H1 (cell line): ENCODE data around the gene ACTN2. TPM values are rescaled to one million over a fixed set of nuclear protein-coding genes. Genes with fewer than 3 reads are reported as not detected.

Experiments used
- CBX8 ChIP-seq: fragments of 300-800, 300-1000 bp; sonication (generic); IDR thresholded peaks from 2 replicates; pipeline ENCODE4 v1.7.1; 2016; ENCODE audit warnings: low read depth, low read length, borderline replicate concordance
- CHD2 ChIP-seq: IDR thresholded peaks from 2 replicates; pipeline ENCODE4 v1.6.1; 2012; ENCODE audit warnings: low read length, improper control_type of control experiment
- EGR1 ChIP-seq: IDR thresholded peaks from 2 replicates; pipeline ENCODE4 v1.6.1; 2011; ENCODE audit warnings: low read depth, low read length, borderline replicate concordance
- EZH2 ChIP-seq: fragments of 200-600 bp; sonication (generic); IDR thresholded peaks from 2 replicates; pipeline ENCODE4 v1.7.1; 2012; ENCODE audit warnings: low read depth, mild to moderate bottlenecking, moderate library complexity, low read length, inconsistent platforms; ENCODE audit not compliant: severe bottlenecking
- KDM4A ChIP-seq: IDR thresholded peaks from one replicate; pipeline ENCODE4 v1.7.1; 2012; ENCODE audit warnings: low read depth, mild to moderate bottlenecking, moderate library complexity, low read length, inconsistent platforms; ENCODE audit not compliant: severe bottlenecking
- POU5F1 ChIP-seq: IDR thresholded peaks from 2 replicates; pipeline ENCODE4 v1.6.1; 2011; ENCODE audit warnings: low read depth, mild to moderate bottlenecking, low read length, moderate library complexity
- RFX5 ChIP-seq: IDR thresholded peaks from 2 replicates; pipeline ENCODE4 v1.6.1; 2011; ENCODE audit warnings: low read depth, low read length, improper control_type of control experiment, borderline replicate concordance
- TAF7 ChIP-seq: optimal IDR thresholded peaks from 2 replicates; pipeline ENCODE3; 2011; ENCODE audit warnings: low read depth, mild to moderate bottlenecking, inconsistent platforms, low read length, moderate library complexity, borderline replicate concordance
- polyA plus RNA-seq, 7 experiments: library from polyadenylated mRNA; depleted of rRNA in 3 of 7; stranded (reverse) in 5 of 7; unstranded in 2 of 7; fragments of >200 nt in 5 of 7; fragments of 200-250 nt in 2 of 7; gene quantifications; 1 replicate in 5 of 7; 2 replicates in 1 of 7; 4 replicates in 1 of 7; pipeline versions ENCODE4 v1.2.1 to v1.2.3, GENCODE V29; 2011 to 2013; ENCODE audit warnings: missing spikeins in 2 of 7, mixed read lengths in 2 of 7
- total RNA-seq: library from RNA; stranded (reverse); fragmentation: NEBNext Ultra II Directional; extraction: Animal tissue kit (Norgen Biotek cat#: 25700); gene quantifications from 2 replicates; pipeline ENCODE4 v1.2.1, GENCODE V29; 2021
- TF ChIP-seq, protein P1 (sequence below): fragments of 300-600 bp; sonication (generic); IDR thresholded peaks from 2 replicates; pipeline ENCODE4 v1.7.1; 2012; ENCODE audit warnings: low read length, moderate library complexity, mild to moderate bottlenecking, inconsistent platforms; ENCODE audit not compliant: insufficient replicate concordance
- TF ChIP-seq, protein P2 (sequence below): IDR thresholded peaks from 2 replicates; pipeline ENCODE4 v1.6.1; 2012; ENCODE audit warnings: inconsistent platforms

ACTN2 gene
- total and polyA plus RNA-seq, 2 of the 8 experiments (the other 6 are each of a cell fraction or from before 2014, with no cell fraction given), result 1.9 to 4.1 TPM

DNA sequence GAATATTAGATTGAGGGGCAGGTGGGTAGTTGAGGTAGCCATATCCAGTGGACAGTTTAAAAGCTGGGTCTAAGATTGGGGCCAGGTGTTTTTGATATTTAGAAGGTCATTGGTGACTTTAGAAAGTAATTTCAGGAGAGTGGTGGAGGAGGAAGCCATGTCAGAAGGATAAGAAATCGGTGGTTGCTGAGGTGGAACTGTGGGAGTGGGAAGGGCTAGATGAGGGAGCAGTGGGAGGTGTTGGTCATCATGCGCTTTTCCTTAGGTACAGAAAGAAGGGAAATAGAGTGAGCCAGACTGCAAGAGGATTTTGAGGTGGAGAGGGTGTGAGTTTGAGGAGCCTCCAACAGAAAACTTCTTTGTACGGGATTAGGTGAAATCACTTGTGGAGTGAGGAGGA, 116.0 kb downstream of the ACTN2 start (continued):
- TF ChIP-seq, protein P1, sequence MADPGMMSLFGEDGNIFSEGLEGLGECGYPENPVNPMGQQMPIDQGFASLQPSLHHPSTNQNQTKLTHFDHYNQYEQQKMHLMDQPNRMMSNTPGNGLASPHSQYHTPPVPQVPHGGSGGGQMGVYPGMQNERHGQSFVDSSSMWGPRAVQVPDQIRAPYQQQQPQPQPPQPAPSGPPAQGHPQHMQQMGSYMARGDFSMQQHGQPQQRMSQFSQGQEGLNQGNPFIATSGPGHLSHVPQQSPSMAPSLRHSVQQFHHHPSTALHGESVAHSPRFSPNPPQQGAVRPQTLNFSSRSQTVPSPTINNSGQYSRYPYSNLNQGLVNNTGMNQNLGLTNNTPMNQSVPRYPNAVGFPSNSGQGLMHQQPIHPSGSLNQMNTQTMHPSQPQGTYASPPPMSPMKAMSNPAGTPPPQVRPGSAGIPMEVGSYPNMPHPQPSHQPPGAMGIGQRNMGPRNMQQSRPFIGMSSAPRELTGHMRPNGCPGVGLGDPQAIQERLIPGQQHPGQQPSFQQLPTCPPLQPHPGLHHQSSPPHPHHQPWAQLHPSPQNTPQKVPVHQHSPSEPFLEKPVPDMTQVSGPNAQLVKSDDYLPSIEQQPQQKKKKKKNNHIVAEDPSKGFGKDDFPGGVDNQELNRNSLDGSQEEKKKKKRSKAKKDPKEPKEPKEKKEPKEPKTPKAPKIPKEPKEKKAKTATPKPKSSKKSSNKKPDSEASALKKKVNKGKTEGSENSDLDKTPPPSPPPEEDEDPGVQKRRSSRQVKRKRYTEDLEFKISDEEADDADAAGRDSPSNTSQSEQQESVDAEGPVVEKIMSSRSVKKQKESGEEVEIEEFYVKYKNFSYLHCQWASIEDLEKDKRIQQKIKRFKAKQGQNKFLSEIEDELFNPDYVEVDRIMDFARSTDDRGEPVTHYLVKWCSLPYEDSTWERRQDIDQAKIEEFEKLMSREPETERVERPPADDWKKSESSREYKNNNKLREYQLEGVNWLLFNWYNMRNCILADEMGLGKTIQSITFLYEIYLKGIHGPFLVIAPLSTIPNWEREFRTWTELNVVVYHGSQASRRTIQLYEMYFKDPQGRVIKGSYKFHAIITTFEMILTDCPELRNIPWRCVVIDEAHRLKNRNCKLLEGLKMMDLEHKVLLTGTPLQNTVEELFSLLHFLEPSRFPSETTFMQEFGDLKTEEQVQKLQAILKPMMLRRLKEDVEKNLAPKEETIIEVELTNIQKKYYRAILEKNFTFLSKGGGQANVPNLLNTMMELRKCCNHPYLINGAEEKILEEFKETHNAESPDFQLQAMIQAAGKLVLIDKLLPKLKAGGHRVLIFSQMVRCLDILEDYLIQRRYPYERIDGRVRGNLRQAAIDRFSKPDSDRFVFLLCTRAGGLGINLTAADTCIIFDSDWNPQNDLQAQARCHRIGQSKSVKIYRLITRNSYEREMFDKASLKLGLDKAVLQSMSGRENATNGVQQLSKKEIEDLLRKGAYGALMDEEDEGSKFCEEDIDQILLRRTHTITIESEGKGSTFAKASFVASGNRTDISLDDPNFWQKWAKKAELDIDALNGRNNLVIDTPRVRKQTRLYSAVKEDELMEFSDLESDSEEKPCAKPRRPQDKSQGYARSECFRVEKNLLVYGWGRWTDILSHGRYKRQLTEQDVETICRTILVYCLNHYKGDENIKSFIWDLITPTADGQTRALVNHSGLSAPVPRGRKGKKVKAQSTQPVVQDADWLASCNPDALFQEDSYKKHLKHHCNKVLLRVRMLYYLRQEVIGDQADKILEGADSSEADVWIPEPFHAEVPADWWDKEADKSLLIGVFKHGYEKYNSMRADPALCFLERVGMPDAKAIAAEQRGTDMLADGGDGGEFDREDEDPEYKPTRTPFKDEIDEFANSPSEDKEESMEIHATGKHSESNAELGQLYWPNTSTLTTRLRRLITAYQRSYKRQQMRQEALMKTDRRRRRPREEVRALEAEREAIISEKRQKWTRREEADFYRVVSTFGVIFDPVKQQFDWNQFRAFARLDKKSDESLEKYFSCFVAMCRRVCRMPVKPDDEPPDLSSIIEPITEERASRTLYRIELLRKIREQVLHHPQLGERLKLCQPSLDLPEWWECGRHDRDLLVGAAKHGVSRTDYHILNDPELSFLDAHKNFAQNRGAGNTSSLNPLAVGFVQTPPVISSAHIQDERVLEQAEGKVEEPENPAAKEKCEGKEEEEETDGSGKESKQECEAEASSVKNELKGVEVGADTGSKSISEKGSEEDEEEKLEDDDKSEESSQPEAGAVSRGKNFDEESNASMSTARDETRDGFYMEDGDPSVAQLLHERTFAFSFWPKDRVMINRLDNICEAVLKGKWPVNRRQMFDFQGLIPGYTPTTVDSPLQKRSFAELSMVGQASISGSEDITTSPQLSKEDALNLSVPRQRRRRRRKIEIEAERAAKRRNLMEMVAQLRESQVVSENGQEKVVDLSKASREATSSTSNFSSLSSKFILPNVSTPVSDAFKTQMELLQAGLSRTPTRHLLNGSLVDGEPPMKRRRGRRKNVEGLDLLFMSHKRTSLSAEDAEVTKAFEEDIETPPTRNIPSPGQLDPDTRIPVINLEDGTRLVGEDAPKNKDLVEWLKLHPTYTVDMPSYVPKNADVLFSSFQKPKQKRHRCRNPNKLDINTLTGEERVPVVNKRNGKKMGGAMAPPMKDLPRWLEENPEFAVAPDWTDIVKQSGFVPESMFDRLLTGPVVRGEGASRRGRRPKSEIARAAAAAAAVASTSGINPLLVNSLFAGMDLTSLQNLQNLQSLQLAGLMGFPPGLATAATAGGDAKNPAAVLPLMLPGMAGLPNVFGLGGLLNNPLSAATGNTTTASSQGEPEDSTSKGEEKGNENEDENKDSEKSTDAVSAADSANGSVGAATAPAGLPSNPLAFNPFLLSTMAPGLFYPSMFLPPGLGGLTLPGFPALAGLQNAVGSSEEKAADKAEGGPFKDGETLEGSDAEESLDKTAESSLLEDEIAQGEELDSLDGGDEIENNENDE, result no peak
- TF ChIP-seq RFX5 (no peak), POU5F1 (no peak), EGR1 (no peak), CBX8 (no peak), KDM4A (no peak), EZH2 (no peak), CHD2 (no peak), TAF7 (no peak)
- TF ChIP-seq, protein P2, sequence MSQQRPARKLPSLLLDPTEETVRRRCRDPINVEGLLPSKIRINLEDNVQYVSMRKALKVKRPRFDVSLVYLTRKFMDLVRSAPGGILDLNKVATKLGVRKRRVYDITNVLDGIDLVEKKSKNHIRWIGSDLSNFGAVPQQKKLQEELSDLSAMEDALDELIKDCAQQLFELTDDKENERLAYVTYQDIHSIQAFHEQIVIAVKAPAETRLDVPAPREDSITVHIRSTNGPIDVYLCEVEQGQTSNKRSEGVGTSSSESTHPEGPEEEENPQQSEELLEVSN, result no peak
